Astrocyte (in vitro differentiated cells and primary cell): ENCODE results near the gene TMEM167B. TPM values are rescaled to one million over a fixed set of nuclear protein-coding genes. Genes with fewer than 3 reads are reported as not detected.
"Not testable (repeated sequence)": the region's sequence is repeated elsewhere in the genome, so short reads cannot be mapped to it uniquely, and the experiment has no call there.

Experiments used
- DNase-seq: peaks from one replicate; pipeline ENCODE4 v3.0.0-alpha.2; 2010; ENCODE audit warnings: low read depth
- FAIRE-seq: peaks from 2 replicates; lab custom pipeline; 2011; peaks lifted over from hg19 to GRCh38; lab: Jason Lieb, UNC
- H2AFZ ChIP-seq: 2 replicates; pipeline ENCODE4 v1.6.0; 2012; ENCODE audit warnings: low read depth, low read length, inconsistent platforms
- H3K27ac ChIP-seq: 2 replicates; pipeline ENCODE4 v1.5.1; 2011; ENCODE audit warnings: low read depth, low read length, inconsistent platforms
- H3K27me3 ChIP-seq: 2 replicates; pipeline ENCODE4 v1.6.0; 2011; ENCODE audit warnings: low read length, inconsistent platforms; ENCODE audit not compliant: insufficient read depth
- H3K36me3 ChIP-seq: 2 replicates; pipeline ENCODE4 v1.5.1; 2011; ENCODE audit warnings: low read length, inconsistent platforms; ENCODE audit not compliant: insufficient read depth
- H3K4me1 ChIP-seq: 2 replicates; pipeline ENCODE4 v1.5.1; 2011; ENCODE audit warnings: low read length, inconsistent platforms; ENCODE audit not compliant: insufficient read depth
- H3K4me2 ChIP-seq: 2 replicates; pipeline ENCODE4 v1.6.0; 2012; ENCODE audit warnings: low read length, inconsistent platforms
- H3K4me3 ChIP-seq: 2 replicates; pipeline ENCODE4 v1.5.1; 2011; ENCODE audit warnings: low read depth, mild to moderate bottlenecking, low read length, inconsistent platforms; ENCODE audit not compliant: insufficient read depth
- H3K79me2 ChIP-seq: 2 replicates; pipeline ENCODE4 v1.6.0; 2012; ENCODE audit warnings: mild to moderate bottlenecking, low read length, inconsistent platforms; ENCODE audit not compliant: insufficient read depth
- H3K9ac ChIP-seq: 2 replicates; pipeline ENCODE4 v1.6.0; 2012; ENCODE audit warnings: mild to moderate bottlenecking, low read length, inconsistent platforms
- H3K9me3 ChIP-seq: 2 replicates; pipeline ENCODE4 v1.5.1; 2012; ENCODE audit warnings: low read depth, mild to moderate bottlenecking, low read length, inconsistent platforms; ENCODE audit not compliant: insufficient read depth
- H4K20me1 ChIP-seq: 2 replicates; pipeline ENCODE4 v1.6.0; 2012; ENCODE audit warnings: low read length, inconsistent platforms; ENCODE audit not compliant: insufficient read depth
- H3K27ac Mint-ChIP-seq: one replicate; pipeline ENCODE4 v1.8.0; 2021; ENCODE audit warnings: mild to moderate bottlenecking, mixed read lengths; ENCODE audit not compliant: unreplicated experiment
- H3K27me3 Mint-ChIP-seq: one replicate; pipeline ENCODE4 v1.8.0; 2021; ENCODE audit warnings: low read depth, mixed read lengths; ENCODE audit not compliant: unreplicated experiment
- H3K36me3 Mint-ChIP-seq: one replicate; pipeline ENCODE4 v1.8.0; 2021; ENCODE audit warnings: low read depth, mixed read lengths; ENCODE audit not compliant: unreplicated experiment
- H3K4me1 Mint-ChIP-seq: one replicate; pipeline ENCODE4 v1.8.0; 2021; ENCODE audit warnings: low read depth, mixed read lengths; ENCODE audit not compliant: unreplicated experiment
- H3K4me3 Mint-ChIP-seq: one replicate; pipeline ENCODE4 v1.8.0; 2021; ENCODE audit warnings: mild to moderate bottlenecking, moderate library complexity, mixed read lengths; ENCODE audit not compliant: unreplicated experiment
- H3K9me3 Mint-ChIP-seq: one replicate; pipeline ENCODE4 v1.8.0; 2021; ENCODE audit warnings: mild to moderate bottlenecking, mixed read lengths; ENCODE audit not compliant: unreplicated experiment
- CTCF ChIP-seq: IDR thresholded peaks from 2 replicates; pipeline ENCODE4 v1.5.1; 2011; ENCODE audit warnings: low read depth, mild to moderate bottlenecking, inconsistent platforms, low read length, moderate library complexity; ENCODE audit not compliant: insufficient read depth
- EZH2 ChIP-seq: IDR thresholded peaks from 2 replicates; pipeline ENCODE4 v1.6.1; 2012; ENCODE audit warnings: mild to moderate bottlenecking, low read length, inconsistent platforms; ENCODE audit not compliant: insufficient read depth
- total RNA-seq: library from RNA; stranded (reverse); gene quantifications from 2 replicates; pipeline ENCODE4 v1.2.1, GENCODE V29; 2021

The TMEM167B gene
- total RNA-seq, 1 donor from 2014 or later, result 31.9 TPM

- no peaks in the 10 kb centered on the region for H3K79me2 ChIP-seq
- DNase-seq (no peak), FAIRE-seq (no peak)
- no peak overlapping the region for H2AFZ ChIP-seq
- Mint-ChIP-seq H3K36me3 (peaks cover 3% of the 10 kb centered on the region), H3K27ac (no peak overlapping the region), H3K27me3 (no peaks in the 10 kb centered on the region), H3K9me3 (no peaks in the 10 kb centered on the region), H3K4me1 (no peaks in the 10 kb centered on the region), H3K4me3 (no peak overlapping the region)
- H3K4me2 ChIP-seq, result no peak overlapping the region
- H3K36me3 ChIP-seq, result no peaks in the 10 kb centered on the region
- H4K20me1 ChIP-seq, result no peaks in the 10 kb centered on the region
- TF ChIP-seq CTCF (no peak), EZH2 (no peak)
- H3K27me3 ChIP-seq, result no peaks in the 10 kb centered on the region
- no peaks in the 10 kb centered on the region for H3K4me1 ChIP-seq
- no peak overlapping the region for H3K4me3 ChIP-seq
- H3K9ac ChIP-seq, result no peak overlapping the region
- H3K9me3 ChIP-seq, result no peaks in the 10 kb centered on the region
- H3K27ac ChIP-seq, result no peak overlapping the region
These were observed 40.2 kb upstream of the TMEM167B start for GRCh38 chr1:109050228-109050995.

- H3K79me2 ChIP-seq, H3K27ac ChIP-seq, H4K20me1 ChIP-seq, H3K36me3 ChIP-seq, H3K4me3 ChIP-seq, H3K4me3 Mint-ChIP-seq, H3K27ac Mint-ChIP-seq, H2AFZ ChIP-seq, H3K9ac ChIP-seq, H3K4me2 ChIP-seq, H3K4me1 ChIP-seq, H3K9me3 Mint-ChIP-seq, FAIRE-seq, H3K9me3 ChIP-seq, H3K36me3 Mint-ChIP-seq, H3K27me3 ChIP-seq, H3K4me1 Mint-ChIP-seq, DNase-seq, H3K27me3 Mint-ChIP-seq: not testable (repeated sequence)
These were observed 38.4 kb upstream of the TMEM167B start for GRCh38 chr1:109052145-109052544.

GRCh38 chr1:109056064-109056463 is 34.5 kb upstream of the TMEM167B start:
- Histone ChIP-seq H3K4me3 (no peak overlapping the region), H3K36me3 (no peaks in the 10 kb centered on the region), H2AFZ (no peak overlapping the region), H3K4me2 (no peak overlapping the region), H3K27me3 (no peaks in the 10 kb centered on the region), H3K9me3 (no peaks in the 10 kb centered on the region), H3K27ac (no peak overlapping the region), H4K20me1 (no peaks in the 10 kb centered on the region), H3K9ac (no peak overlapping the region), H3K4me1 (no peaks in the 10 kb centered on the region), H3K79me2 (no peaks in the 10 kb centered on the region)
- no peak for FAIRE-seq
- H3K27me3 Mint-ChIP-seq, result no peaks in the 10 kb centered on the region
- H3K36me3 Mint-ChIP-seq, result peaks cover 5% of the 10 kb centered on the region
- DNase-seq, result no peak
- TF ChIP-seq EZH2 (no peak), CTCF (no peak)
- H3K27ac Mint-ChIP-seq, result no peak overlapping the region
- no peaks in the 10 kb centered on the region for H3K4me1 Mint-ChIP-seq
- no peaks in the 10 kb centered on the region for H3K9me3 Mint-ChIP-seq
- no peak overlapping the region for H3K4me3 Mint-ChIP-seq
